GM18519 (cell line): ENCODE results near the gene CHFR.
"Not testable (repeated sequence)": the region's sequence is repeated elsewhere in the genome, so short reads cannot be mapped to it uniquely, and the experiment has no call there.

Experiments
- ATAC-seq: cut with Tn5 transposase; IDR thresholded peaks from one replicate; pipeline ENCODE4 v1.9.1; 2021; ENCODE audit warnings: mild to moderate bottlenecking, moderate library complexity; ENCODE audit not compliant: unreplicated experiment, low FRiP score

The CHFR gene

GRCh38 chr12:132874620-132875019, 12.8 kb downstream of the CHFR start:
- not testable (repeated sequence) for ATAC-seq

GRCh38 chr12:132874175-132874574, 13.2 kb downstream of the CHFR start:
- no peak for ATAC-seq

- ATAC-seq = no peak
Measured at GRCh38 chr12:132873724-132874123, 13.7 kb downstream of the CHFR start.

- no peak for ATAC-seq
Measured at GRCh38 chr12:132872975-132873421, 14.4 kb downstream of the CHFR start.

- ATAC-seq = no peak
Measured at GRCh38 chr12:132872073-132872855, 15.1 kb downstream of the CHFR start.

GRCh38 chr12:132869551-132869950, 17.9 kb downstream of the CHFR start:
- ATAC-seq = no peak

- ATAC-seq = no peak
Measured at GRCh38 chr12:132866251-132866828, 21.1 kb downstream of the CHFR start.

- ATAC-seq = no peak
Measured at GRCh38 chr12:132861558-132861957, 25.8 kb downstream of the CHFR start.

- no peak for ATAC-seq
Measured at GRCh38 chr12:132858718-132859266, 28.6 kb downstream of the CHFR start.

- not testable (repeated sequence) for ATAC-seq
Measured at GRCh38 chr12:132857019-132857418, 30.4 kb downstream of the CHFR start.

- ATAC-seq = no peak
Measured at GRCh38 chr12:132856581-132856980, 30.8 kb downstream of the CHFR start.

- not testable (repeated sequence) for ATAC-seq
Measured at GRCh38 chr12:132855211-132855610, 32.2 kb downstream of the CHFR start.

- ATAC-seq = no peak
Measured at GRCh38 chr12:132853285-132854092, 33.9 kb downstream of the CHFR start.

GRCh38 chr12:132852496-132852895, 34.9 kb downstream of the CHFR start:
- ATAC-seq = no peak

GRCh38 chr12:132851465-132851864, 35.9 kb downstream of the CHFR start:
- no peak for ATAC-seq

GRCh38 chr12:132850291-132850690, 37.1 kb downstream of the CHFR start:
- ATAC-seq = no peak

GRCh38 chr12:132848521-132848920, 38.9 kb downstream of the CHFR start:
- ATAC-seq = no peak

- ATAC-seq = no peak
Measured at GRCh38 chr12:132847363-132848356, 39.7 kb downstream of the CHFR start.

GRCh38 chr12:132844681-132845080, 42.7 kb downstream of the CHFR start:
- ATAC-seq = not testable (repeated sequence)
